ENCODE data around the gene CAV2. TPM values are rescaled to one million over a fixed set of nuclear protein-coding genes. Genes with fewer than 3 reads are reported as not detected.
A peak's percentile ranks its signal among the peaks of the same experiment; 100 is the strongest.

The CAV2 gene, protein sequence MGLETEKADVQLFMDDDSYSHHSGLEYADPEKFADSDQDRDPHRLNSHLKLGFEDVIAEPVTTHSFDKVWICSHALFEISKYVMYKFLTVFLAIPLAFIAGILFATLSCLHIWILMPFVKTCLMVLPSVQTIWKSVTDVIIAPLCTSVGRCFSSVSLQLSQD
- under 1 TPM in 2 of 3 donors, not detected in 1; 0.16 to 0.24 TPM for total RNA-seq

GRCh38 chr7:116499168-116500077, at the start of gene CAV2:
Gene CAV2 (plus strand): TSS chr7:116499738. CDS start chr7:116499782, 44 bp downstream.
- DNase-seq = no peak

DNA sequence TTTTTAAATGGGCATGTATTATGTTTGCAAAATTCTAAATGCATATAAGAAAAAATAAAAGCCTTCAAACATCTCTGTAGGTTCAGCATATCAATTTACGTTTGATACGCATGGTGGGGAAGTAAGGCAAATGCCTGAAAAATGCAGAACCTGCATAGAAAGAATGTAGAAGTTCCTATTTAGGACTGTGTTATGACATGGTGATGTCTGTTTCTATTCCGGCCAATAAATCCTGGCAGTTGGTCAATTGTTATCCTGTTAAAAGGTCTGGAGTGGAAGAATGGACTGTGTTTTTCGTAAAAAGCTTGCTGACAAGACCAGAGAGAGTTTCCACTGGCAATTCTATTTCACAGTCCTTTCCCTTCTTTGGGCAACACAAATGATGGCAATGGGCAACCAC, 49.6 kb upstream of the CAV2 start:
- DNase-seq (no peak), ATAC-seq (no peak)
- Mint-ChIP-seq H3K9me3 (no peaks in the 10 kb centered on the region), H3K36me3 (ENCODE audit: insufficient read depth) (no peaks in the 10 kb centered on the region), H3K4me1 (ENCODE audit: low read depth) (no peaks in the 10 kb centered on the region), H3K27me3 (ENCODE audit: low read depth) (peaks cover 8% of the 10 kb centered on the region), H3K4me3 (no peak overlapping the region)

More at GRCh38 chr7:116499168-116500077, at the start of gene CAV2:
- peak; percentile 39 to 64 for ATAC-seq
- Mint-ChIP-seq H3K4me3 (peak within 1 kb of the TSS; percentile 70), H3K9me3 (no peaks in the 10 kb centered on the region), H3K4me1 (ENCODE audit: low read depth) (peaks cover 11% of the 10 kb centered on the region), H3K27me3 (ENCODE audit: low read depth) (peaks cover 42% of the 10 kb centered on the region), H3K36me3 (ENCODE audit: insufficient read depth) (no peaks in the 10 kb centered on the region)

GRCh38 chr7:116451957-116452729, 47.4 kb upstream of the CAV2 start:
- Mint-ChIP-seq H3K4me3 (no peak overlapping the region), H3K27me3 (ENCODE audit: low read depth) (peaks cover 9% of the 10 kb centered on the region), H3K9me3 (no peaks in the 10 kb centered on the region), H3K36me3 (ENCODE audit: insufficient read depth) (no peaks in the 10 kb centered on the region), H3K4me1 (ENCODE audit: low read depth) (no peaks in the 10 kb centered on the region)
- ATAC-seq = no peak
- no peak for DNase-seq

DNA sequence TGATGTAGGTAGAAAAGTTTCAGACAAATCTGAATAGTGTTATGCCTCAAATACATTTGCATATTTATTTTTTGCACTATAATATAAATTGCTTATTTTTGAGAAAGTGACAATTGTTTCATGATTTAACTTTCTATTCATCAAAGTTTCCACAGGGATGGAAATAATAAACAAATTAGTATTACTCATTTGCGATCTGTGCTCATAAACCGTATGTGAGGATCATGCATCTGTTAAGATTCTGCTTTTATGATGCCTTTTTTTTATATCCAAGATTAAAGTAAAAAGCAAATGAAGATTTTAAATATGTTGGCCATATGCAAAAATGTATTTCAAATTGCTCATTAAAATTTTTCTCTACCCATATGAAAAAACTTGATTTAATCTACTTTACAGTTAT, 45.2 kb upstream of the CAV2 start:
- H3K4me3 Mint-ChIP-seq = no peak overlapping the region
- no peaks in the 10 kb centered on the region for H3K9me3 Mint-ChIP-seq

GRCh38 chr7:116455009-116455408, 44.5 kb upstream of the CAV2 start:
- H3K4me1 Mint-ChIP-seq (ENCODE audit: low read depth) = no peaks in the 10 kb centered on the region
- no peaks in the 10 kb centered on the region for H3K36me3 Mint-ChIP-seq (ENCODE audit: insufficient read depth)
- H3K9me3 Mint-ChIP-seq = no peaks in the 10 kb centered on the region
- H3K4me3 Mint-ChIP-seq = no peak overlapping the region
- DNase-seq = no peak
- ATAC-seq = no peak
- H3K27me3 Mint-ChIP-seq (ENCODE audit: low read depth) = peaks cover 12% of the 10 kb centered on the region

More for the DNA sequence above, 45.2 kb upstream of the CAV2 start:
- DNase-seq (no peak), ATAC-seq (no peak)
- Mint-ChIP-seq H3K36me3 (ENCODE audit: insufficient read depth) (no peaks in the 10 kb centered on the region), H3K27me3 (ENCODE audit: low read depth) (peaks cover 12% of the 10 kb centered on the region), H3K4me1 (ENCODE audit: low read depth) (no peaks in the 10 kb centered on the region)

GRCh38 chr7:116455499-116455898, 44.0 kb upstream of the CAV2 start:
- ATAC-seq (no peak), DNase-seq (no peak)
- no peaks in the 10 kb centered on the region for H3K9me3 Mint-ChIP-seq
- H3K4me3 Mint-ChIP-seq = no peak overlapping the region
- H3K36me3 Mint-ChIP-seq (ENCODE audit: insufficient read depth) = no peaks in the 10 kb centered on the region
- H3K27me3 Mint-ChIP-seq (ENCODE audit: low read depth) = peaks cover 12% of the 10 kb centered on the region
- no peaks in the 10 kb centered on the region for H3K4me1 Mint-ChIP-seq (ENCODE audit: low read depth)

- no peak for DNase-seq
- Mint-ChIP-seq H3K36me3 (ENCODE audit: insufficient read depth) (no peaks in the 10 kb centered on the region), H3K4me3 (no peak overlapping the region), H3K4me1 (ENCODE audit: low read depth) (no peaks in the 10 kb centered on the region), H3K9me3 (no peaks in the 10 kb centered on the region), H3K27me3 (ENCODE audit: low read depth) (peaks cover 13% of the 10 kb centered on the region)
- no peak for ATAC-seq
Measured at GRCh38 chr7:116461500-116461899, 38.0 kb upstream of the CAV2 start.

DNA sequence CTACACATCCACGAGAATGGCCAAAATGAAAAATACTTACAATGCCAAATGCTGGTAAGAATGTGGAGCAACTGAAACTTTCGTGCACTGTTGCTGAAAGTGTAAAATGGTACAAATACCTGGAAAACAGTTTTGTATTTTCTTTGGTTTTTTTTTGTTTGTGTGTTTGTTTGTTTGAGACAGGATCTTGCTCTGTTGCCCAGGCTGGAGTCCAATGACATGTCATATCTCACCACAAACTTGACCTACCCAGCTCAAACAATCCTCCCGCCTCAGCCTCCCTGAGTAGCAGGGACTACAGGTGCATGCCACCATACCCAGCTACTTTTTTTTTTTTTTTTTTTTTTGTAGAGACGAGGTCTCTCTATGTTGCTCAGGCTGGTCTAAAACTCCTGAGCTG, 35.6 kb upstream of the CAV2 start:
- peaks cover 4% of the 10 kb centered on the region for H3K27me3 Mint-ChIP-seq (ENCODE audit: low read depth)
- H3K36me3 Mint-ChIP-seq (ENCODE audit: insufficient read depth) = no peaks in the 10 kb centered on the region
- no peaks in the 10 kb centered on the region for H3K4me1 Mint-ChIP-seq (ENCODE audit: low read depth)

GRCh38 chr7:116464375-116464774, 35.2 kb upstream of the CAV2 start:
- DNase-seq (no peak), ATAC-seq (no peak)
- Mint-ChIP-seq H3K36me3 (ENCODE audit: insufficient read depth) (no peaks in the 10 kb centered on the region), H3K4me3 (no peak overlapping the region), H3K27me3 (ENCODE audit: low read depth) (peaks cover 4% of the 10 kb centered on the region), H3K9me3 (no peaks in the 10 kb centered on the region), H3K4me1 (ENCODE audit: low read depth) (no peaks in the 10 kb centered on the region)

More for the DNA sequence above, 35.6 kb upstream of the CAV2 start:
- ATAC-seq (no peak), DNase-seq (no peak)
- Mint-ChIP-seq H3K4me3 (no peak overlapping the region), H3K9me3 (no peaks in the 10 kb centered on the region)

DNA sequence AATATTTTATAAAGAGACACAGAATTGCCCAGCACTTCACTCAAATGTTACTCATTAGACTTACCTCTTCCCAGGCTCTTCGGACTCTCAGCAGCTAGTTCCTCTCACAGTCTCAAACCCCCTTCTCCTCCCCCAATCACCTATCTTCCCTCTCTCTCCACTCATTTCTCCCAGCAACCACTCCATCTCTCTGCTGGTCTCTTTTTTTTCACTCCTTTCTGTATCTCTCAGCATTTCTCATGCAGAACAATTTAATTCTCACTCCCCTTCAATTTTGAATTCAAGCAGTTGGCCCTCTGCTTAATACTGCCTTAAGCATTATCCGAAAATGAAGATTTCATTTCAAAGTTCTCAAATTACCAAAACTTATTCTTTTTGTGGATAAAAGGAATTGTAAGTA, 34.4 kb upstream of the CAV2 start:
- H3K27me3 Mint-ChIP-seq (ENCODE audit: low read depth) = peaks cover 4% of the 10 kb centered on the region
- no peak for ATAC-seq
- H3K9me3 Mint-ChIP-seq = no peaks in the 10 kb centered on the region
- DNase-seq = no peak
- no peaks in the 10 kb centered on the region for H3K4me1 Mint-ChIP-seq (ENCODE audit: low read depth)
- H3K36me3 Mint-ChIP-seq (ENCODE audit: insufficient read depth) = no peaks in the 10 kb centered on the region
- no peak overlapping the region for H3K4me3 Mint-ChIP-seq

DNA sequence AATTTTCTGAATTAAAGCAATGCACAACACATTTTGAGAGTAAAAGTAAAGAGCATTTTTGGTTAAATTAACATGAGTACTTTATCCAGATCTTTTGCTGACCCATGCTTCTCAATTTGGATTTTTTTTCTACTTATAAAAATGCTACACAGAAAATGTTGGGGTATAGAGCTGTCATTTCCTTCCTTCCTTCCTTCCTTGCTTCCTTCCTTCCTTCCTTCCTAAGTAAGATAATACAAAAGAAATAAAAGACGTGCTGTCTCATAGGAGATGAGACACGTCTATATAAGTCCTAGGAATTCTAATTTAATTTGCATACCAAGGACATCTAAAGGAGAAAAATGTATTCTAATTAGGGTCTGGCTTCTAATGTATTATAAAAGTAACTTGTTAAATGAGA, 31.0 kb upstream of the CAV2 start:
- no peaks in the 10 kb centered on the region for H3K36me3 Mint-ChIP-seq (ENCODE audit: insufficient read depth)
- H3K4me1 Mint-ChIP-seq (ENCODE audit: low read depth) = no peaks in the 10 kb centered on the region
- H3K27me3 Mint-ChIP-seq (ENCODE audit: low read depth) = peaks cover 12% of the 10 kb centered on the region
- no peaks in the 10 kb centered on the region for H3K9me3 Mint-ChIP-seq
- no peak overlapping the region for H3K4me3 Mint-ChIP-seq
- ATAC-seq (no peak), DNase-seq (no peak)

DNA sequence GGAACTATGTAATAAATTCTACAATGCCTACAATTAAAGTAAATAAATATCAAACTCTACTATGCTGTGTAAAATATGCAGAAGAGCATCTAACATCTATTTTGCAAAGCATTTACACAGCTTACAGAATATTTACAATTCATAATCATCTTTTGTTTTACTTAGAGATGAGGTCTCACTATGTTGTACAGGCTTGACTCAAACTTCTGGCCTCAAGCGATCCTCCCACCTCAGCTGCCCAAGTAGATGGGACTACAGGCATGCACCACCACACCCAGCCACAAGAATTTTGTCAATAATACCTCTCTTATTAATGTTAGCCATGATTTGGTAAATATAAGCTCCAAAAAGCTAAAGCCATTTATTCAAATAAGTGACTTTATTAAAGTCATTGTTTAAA, 21.9 kb upstream of the CAV2 start:
- no peak for DNase-seq
- Mint-ChIP-seq H3K4me3 (no peak overlapping the region), H3K27me3 (ENCODE audit: low read depth) (peaks cover 22% of the 10 kb centered on the region), H3K9me3 (peaks cover 4% of the 10 kb centered on the region), H3K4me1 (ENCODE audit: low read depth) (peaks cover 2% of the 10 kb centered on the region), H3K36me3 (ENCODE audit: insufficient read depth) (no peaks in the 10 kb centered on the region)
- ATAC-seq = no peak

- no peaks in the 10 kb centered on the region for H3K36me3 Mint-ChIP-seq (ENCODE audit: insufficient read depth)
- H3K9me3 Mint-ChIP-seq = peaks cover 4% of the 10 kb centered on the region
- H3K4me1 Mint-ChIP-seq (ENCODE audit: low read depth) = peaks cover 2% of the 10 kb centered on the region
- peaks cover 14% of the 10 kb centered on the region for H3K27me3 Mint-ChIP-seq (ENCODE audit: low read depth)
- no peak for ATAC-seq
- DNase-seq = no peak
- no peak overlapping the region for H3K4me3 Mint-ChIP-seq
Measured at GRCh38 chr7:116478834-116479233, 20.7 kb upstream of the CAV2 start.

GRCh38 chr7:116483271-116483942, 16.1 kb upstream of the CAV2 start:
- H3K27me3 Mint-ChIP-seq (ENCODE audit: low read depth) = peaks cover 21% of the 10 kb centered on the region
- no peak for DNase-seq

More at GRCh38 chr7:116483271-116483942, 16.1 kb upstream of the CAV2 start:
- no peak for ATAC-seq
- no peak overlapping the region for H3K4me3 Mint-ChIP-seq
- peaks cover 2% of the 10 kb centered on the region for H3K4me1 Mint-ChIP-seq (ENCODE audit: low read depth)
- H3K9me3 Mint-ChIP-seq = no peaks in the 10 kb centered on the region
- H3K36me3 Mint-ChIP-seq (ENCODE audit: insufficient read depth) = no peaks in the 10 kb centered on the region
